Mammary epithelial cell (primary cell): ENCODE measurements around the gene TRIP13.

ENCODE experiments used
- CTCF ChIP-seq, 2 donors: IDR thresholded peaks in 1 of 2; conservative IDR thresholded peaks in 1 of 2; 2 replicates each; pipeline ENCODE4 v1.5.1; 2011 to 2012; ENCODE audit warnings: inconsistent platforms in 2 of 2, low read length in 2 of 2, mild to moderate bottlenecking in 2 of 2, control low read depth in 1 of 2, low read depth in 1 of 2; ENCODE audit not compliant: insufficient read depth in 1 of 2; ENCODE audit errors: extremely low read depth in 1 of 2
- EZH2 ChIP-seq: IDR thresholded peaks from 2 replicates; pipeline ENCODE4 v1.6.1; 2012; ENCODE audit warnings: low read length, inconsistent platforms, borderline replicate concordance

GRCh38 chr5:891837-892393 lies 769 bp upstream of the TRIP13 start:
- TF ChIP-seq CTCF (conservative IDR thresholded peaks at IDR 0.05 in 1 of 2, IDR thresholded peaks at IDR 0.05 in 1 of 2; ENCODE audit: extremely low read depth in 1 of 2, insufficient read depth in 1 of 2, low read depth in 1 of 2, low read length in 2 of 2) (no peak), EZH2 (no peak)
